ENCODE data around the gene TNFRSF4. TPM values are rescaled to one million over a fixed set of nuclear protein-coding genes. Genes with fewer than 3 reads are reported as not detected.

Gene TNFRSF4
- total and polyA plus RNA-seq, 4 donors = 0.08 to 0.35 (median 0.15) TPM; not detected in 1

- TF ChIP-seq NR2F2 (IDR thresholded peaks at IDR 0.05) (no peak), HNF4A (conservative IDR thresholded peaks at IDR 0.05) (no peak), FOXA2 (IDR thresholded peaks at IDR 0.05) (no peak), FOXA1 (IDR thresholded peaks at IDR 0.05) (no peak), SP1 (IDR thresholded peaks at IDR 0.05) (no peak)
- WGBS = 92% methylated on average over 3 of the region's 3 CpGs
- no peaks in the 10 kb centered on the region for H3K4me1 ChIP-seq (ENCODE audit: control insufficient read depth in 4 of 4, insufficient read depth in 4 of 4, low read length in 3 of 4)
These were observed 19.2 kb downstream of the TNFRSF4 start for GRCh38 chr1:1194723-1195122.

GRCh38 chr1:1191734-1192133, 22.2 kb downstream of the TNFRSF4 start:
- Histone ChIP-seq H3K9me3 (ENCODE audit: control insufficient read depth in 4 of 4, low read length in 3 of 4) (no peaks in the 10 kb centered on the region), H3K27ac (ENCODE audit: low read depth in 1 of 2, low read length in 2 of 2) (no peak overlapping the region), H3K9ac (ENCODE audit: low read depth in 1 of 2, low read length in 2 of 2) (no peak overlapping the region), H3K36me3 (ENCODE audit: control insufficient read depth in 4 of 4, insufficient read depth in 3 of 4, low read depth in 1 of 4, low read length in 3 of 4) (no peaks in the 10 kb centered on the region), H3K4me3 (ENCODE audit: low read depth in 1 of 3, low read length in 3 of 3) (no peak overlapping the region), H3K4me1 (ENCODE audit: control insufficient read depth in 4 of 4, insufficient read depth in 4 of 4, low read length in 3 of 4) (no peaks in the 10 kb centered on the region), H3K27me3 (ENCODE audit: control insufficient read depth in 4 of 4, insufficient read depth in 4 of 4, low read length in 3 of 4) (no peaks in the 10 kb centered on the region)
- no peak for DNase-seq (ENCODE audit: low spot score)
- 92% methylated on average over 11 of the region's 11 CpGs for WGBS
- TF ChIP-seq FOXA1 (IDR thresholded peaks at IDR 0.05) (no peak), HNF4G (IDR thresholded peaks at IDR 0.05) (no peak), SP1 (IDR thresholded peaks at IDR 0.05) (no peak), HNF4A (conservative IDR thresholded peaks at IDR 0.05) (no peak), RAD21 (IDR thresholded peaks at IDR 0.05) (no peak), EGR1 (IDR thresholded peaks at IDR 0.05; ENCODE audit: low read depth in 2 of 2) (no peak), ZBTB33 (IDR thresholded peaks at IDR 0.05) (no peak), REST (IDR thresholded peaks at IDR 0.05) (no peak), TAF1 (conservative IDR thresholded peaks at IDR 0.05) (no peak), RXRA (IDR thresholded peaks at IDR 0.05) (no peak), NR2F2 (IDR thresholded peaks at IDR 0.05) (no peak), MAX (IDR thresholded peaks at IDR 0.05) (no peak), JUND (IDR thresholded peaks at IDR 0.05) (no peak), ATF3 (IDR thresholded peaks at IDR 0.05) (no peak), GABPA (IDR thresholded peaks at IDR 0.05 in 1 of 2, conservative IDR thresholded peaks at IDR 0.05 in 1 of 2) (no peak), FOXA2 (IDR thresholded peaks at IDR 0.05) (no peak), CTCF (IDR thresholded peaks at IDR 0.05; ENCODE audit: low read depth, low read length, missing input control) (no peak)

More at GRCh38 chr1:1194723-1195122, 19.2 kb downstream of the TNFRSF4 start:
- H3K9me3 ChIP-seq (ENCODE audit: control insufficient read depth in 4 of 4, low read length in 3 of 4) = no peaks in the 10 kb centered on the region
- no peak overlapping the region for H3K4me3 ChIP-seq (ENCODE audit: low read depth in 1 of 3, low read length in 3 of 3)
- no peaks in the 10 kb centered on the region for H3K27me3 ChIP-seq (ENCODE audit: control insufficient read depth in 4 of 4, insufficient read depth in 4 of 4, low read length in 3 of 4)
- no peaks in the 10 kb centered on the region for H3K36me3 ChIP-seq (ENCODE audit: control insufficient read depth in 4 of 4, insufficient read depth in 3 of 4, low read depth in 1 of 4, low read length in 3 of 4)
- no peak overlapping the region for H3K27ac ChIP-seq (ENCODE audit: low read depth in 1 of 2, low read length in 2 of 2)
- no peak overlapping the region for H3K9ac ChIP-seq (ENCODE audit: low read depth in 1 of 2, low read length in 2 of 2)
- no peak for DNase-seq (ENCODE audit: low spot score)
